ENCODE results near the gene GNGT2.
A peak's percentile ranks its signal among the peaks of the same experiment; 100 is the strongest.

GNGT2 gene

GRCh38 chr17:49229076-49229804 lies 18.9 kb upstream of the GNGT2 start:
- H3K27ac ChIP-seq = no peak overlapping the region
- no peaks in the 10 kb centered on the region for H3K9me3 ChIP-seq
- TF ChIP-seq CTCF (IDR thresholded peaks at IDR 0.05) = no peak
- H3K27me3 ChIP-seq = peaks cover 0 to 58% of the 10 kb centered on the region in 2 donors
- DNase-seq = no peak
- peaks cover 0 to 28% (median 20%) of the 10 kb centered on the region in 4 donors for H3K4me1 ChIP-seq
- intact Hi-C loops (cut with DNase I; ENCODE audit: low total_unique reads) = loop anchor here (5.0 kb wide), 1 partner anchor 47 kb away; no protein-coding TSS in a partner anchor
- H3K36me3 ChIP-seq = no peaks in the 10 kb centered on the region
- no peak overlapping the region for H3K4me3 ChIP-seq

- Histone ChIP-seq H3K4me1 (peaks cover 0 to 37% (median 30%) of the 10 kb centered on the region in 4 donors), H3K36me3 (no peaks in the 10 kb centered on the region), H3K9me3 (no peaks in the 10 kb centered on the region), H3K4me3 (no peak overlapping the region), H3K27ac (no peak overlapping the region), H3K27me3 (peaks cover 0 to 74% of the 10 kb centered on the region in 2 donors)
- DNase-seq = peak; percentile 60 to 81
- TF ChIP-seq CTCF (IDR thresholded peaks at IDR 0.05) = peak; percentile 69 to 74
- intact Hi-C loops (cut with DNase I; ENCODE audit: low total_unique reads) = loop anchor here (5.0 kb wide), 1 partner anchor 45 kb away; no protein-coding TSS in a partner anchor
Observed at GRCh38 chr17:49227436-49228261, 17.3 kb upstream of the GNGT2 start.

- H3K9me3 ChIP-seq = no peaks in the 10 kb centered on the region
- H3K4me1 ChIP-seq = peaks cover 0 to 37% (median 30%) of the 10 kb centered on the region in 4 donors
- no peak for TF ChIP-seq CTCF (IDR thresholded peaks at IDR 0.05)
- no peak overlapping the region for H3K4me3 ChIP-seq
- no peak for DNase-seq
- no peak overlapping the region for H3K27ac ChIP-seq
- H3K36me3 ChIP-seq = no peaks in the 10 kb centered on the region
- H3K27me3 ChIP-seq = peaks cover 0 to 82% of the 10 kb centered on the region in 2 donors
- intact Hi-C loops (cut with DNase I; ENCODE audit: low total_unique reads) = loop anchor here (5.0 kb wide), 1 partner anchor 45 kb away; no protein-coding TSS in a partner anchor
Observed at GRCh38 chr17:49226771-49227435, 16.5 kb upstream of the GNGT2 start.

- no peak overlapping the region for H3K27ac ChIP-seq
- peaks cover 0 to 92% of the 10 kb centered on the region in 2 donors for H3K27me3 ChIP-seq
- H3K9me3 ChIP-seq = no peaks in the 10 kb centered on the region
- intact Hi-C loops (cut with DNase I; ENCODE audit: low total_unique reads) = loop anchor here (5.0 kb wide), 1 partner anchor 43 kb away; no protein-coding TSS in a partner anchor
- no peak overlapping the region for H3K4me3 ChIP-seq
- no peak for DNase-seq
- peaks cover 0 to 29% (median 27%) of the 10 kb centered on the region in 4 donors for H3K4me1 ChIP-seq
- no peaks in the 10 kb centered on the region for H3K36me3 ChIP-seq
- no peak for TF ChIP-seq CTCF (IDR thresholded peaks at IDR 0.05)
Observed at GRCh38 chr17:49225554-49226236, 15.3 kb upstream of the GNGT2 start.

DNA sequence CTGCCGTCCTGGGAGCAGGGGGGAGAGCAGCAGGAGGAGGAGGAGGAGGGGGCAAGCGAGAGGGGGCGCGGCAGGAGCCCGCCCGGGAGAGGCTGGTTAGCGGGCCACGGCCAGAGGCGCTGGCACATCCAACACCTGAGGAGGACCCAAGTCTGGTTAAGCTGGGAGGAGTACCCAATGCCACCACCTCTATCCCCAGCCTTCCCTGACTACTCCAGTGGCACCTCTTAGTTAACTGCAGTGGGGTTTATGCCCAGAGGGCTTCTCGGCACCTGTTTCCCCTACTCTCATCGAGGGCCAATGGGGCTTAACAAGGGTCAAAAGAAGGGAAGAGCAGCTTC lies 14.6 kb upstream of the GNGT2 start:
- Histone ChIP-seq H3K4me3 (no peak overlapping the region), H3K36me3 (no peaks in the 10 kb centered on the region), H3K4me1 (peaks cover 0 to 22% (median 20%) of the 10 kb centered on the region in 4 donors), H3K9me3 (no peaks in the 10 kb centered on the region), H3K27ac (no peak overlapping the region), H3K27me3 (peaks cover 0 to 93% of the 10 kb centered on the region in 2 donors)
- no peak for DNase-seq
- no peak for TF ChIP-seq CTCF (IDR thresholded peaks at IDR 0.05)
- intact Hi-C loops (cut with DNase I; ENCODE audit: low total_unique reads) = loop anchor here (5.0 kb wide), 2 partner anchors 43 to 67 kb away; no protein-coding TSS in a partner anchor

Measured in tibial artery (tissue), 4 donors.